ENCODE results near the gene VEGFA.

DNA sequence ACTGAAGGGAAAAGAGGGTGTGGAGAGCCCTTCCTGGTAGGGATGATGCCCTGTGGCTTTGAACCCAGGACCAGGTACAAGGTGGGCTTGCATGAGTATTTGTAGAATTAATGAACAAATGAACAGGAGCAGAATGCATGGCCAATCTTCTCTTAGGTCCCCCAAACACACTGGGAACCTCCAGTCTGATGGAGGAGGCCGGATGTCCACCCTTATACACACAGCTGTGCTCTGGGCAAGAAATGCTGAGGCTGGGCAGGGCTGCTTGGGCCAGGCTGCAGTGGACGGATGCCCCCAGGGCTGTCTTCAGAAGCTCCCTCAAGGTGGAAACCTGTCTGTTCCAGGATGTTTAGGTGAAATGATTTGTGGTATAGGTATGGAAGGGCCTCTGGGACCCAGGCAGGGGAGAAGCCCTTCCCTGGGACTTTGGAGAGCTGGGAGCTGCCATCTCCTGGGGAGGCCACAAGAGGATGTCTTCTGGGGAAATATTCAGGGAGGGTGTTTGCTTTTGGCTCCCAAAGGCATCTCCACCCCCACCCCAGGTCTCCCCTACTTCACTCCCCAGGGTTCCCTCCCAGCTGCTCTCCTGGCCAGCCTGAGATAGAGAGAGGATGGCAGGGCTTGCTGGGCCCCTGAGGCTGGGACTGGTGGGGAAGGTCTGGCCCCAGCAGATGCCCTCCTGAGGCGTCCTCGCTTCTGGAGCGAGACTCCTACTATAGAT is 23.3 kb downstream of the VEGFA start:
- no peak for TF ChIP-seq POLR2A (IDR thresholded peaks at IDR 0.05)
- TF ChIP-seq, protein P1, sequence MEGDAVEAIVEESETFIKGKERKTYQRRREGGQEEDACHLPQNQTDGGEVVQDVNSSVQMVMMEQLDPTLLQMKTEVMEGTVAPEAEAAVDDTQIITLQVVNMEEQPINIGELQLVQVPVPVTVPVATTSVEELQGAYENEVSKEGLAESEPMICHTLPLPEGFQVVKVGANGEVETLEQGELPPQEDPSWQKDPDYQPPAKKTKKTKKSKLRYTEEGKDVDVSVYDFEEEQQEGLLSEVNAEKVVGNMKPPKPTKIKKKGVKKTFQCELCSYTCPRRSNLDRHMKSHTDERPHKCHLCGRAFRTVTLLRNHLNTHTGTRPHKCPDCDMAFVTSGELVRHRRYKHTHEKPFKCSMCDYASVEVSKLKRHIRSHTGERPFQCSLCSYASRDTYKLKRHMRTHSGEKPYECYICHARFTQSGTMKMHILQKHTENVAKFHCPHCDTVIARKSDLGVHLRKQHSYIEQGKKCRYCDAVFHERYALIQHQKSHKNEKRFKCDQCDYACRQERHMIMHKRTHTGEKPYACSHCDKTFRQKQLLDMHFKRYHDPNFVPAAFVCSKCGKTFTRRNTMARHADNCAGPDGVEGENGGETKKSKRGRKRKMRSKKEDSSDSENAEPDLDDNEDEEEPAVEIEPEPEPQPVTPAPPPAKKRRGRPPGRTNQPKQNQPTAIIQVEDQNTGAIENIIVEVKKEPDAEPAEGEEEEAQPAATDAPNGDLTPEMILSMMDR (IDR thresholded peaks at IDR 0.05) = no peak

Data from vagina (tissue), 2 donors.